Activated naive CD4-positive, alpha-beta T cell treated with anti-CD3 and anti-CD28 coated beads, Interleukin-2, amount 10 ng/mL, durations not matched to agents 7 days and 5 days (primary cell): ENCODE results near the gene SSC5D.
A peak's percentile ranks its signal among the peaks of the same experiment; 100 is the strongest.
"Not testable (repeated sequence)": the region's sequence is repeated elsewhere in the genome, so short reads cannot be mapped to it uniquely, and the experiment has no call there.

ENCODE experiments used
- CTCF ChIA-PET: fragments of 350-600 bp; sonication (Branson Sonifier 250); formaldehyde crosslinking; loops from one replicate; lab custom pipeline; 2021; ENCODE audit warnings: antibody characterized with exemption; lab: Charles Lee
- DNase-seq: peaks from one replicate; pipeline ENCODE4 v3.0.0-alpha.2; 2020
- H3K27ac Mint-ChIP-seq: one replicate; pipeline ENCODE4 v1.8.0; 2021; ENCODE audit warnings: mild to moderate bottlenecking, moderate library complexity, mixed read lengths
- H3K27me3 Mint-ChIP-seq: one replicate; pipeline ENCODE4 v1.8.0; 2021; ENCODE audit warnings: mild to moderate bottlenecking, mixed read lengths
- H3K36me3 Mint-ChIP-seq: one replicate; pipeline ENCODE4 v1.8.0; 2021; ENCODE audit warnings: mixed read lengths
- H3K4me1 Mint-ChIP-seq: one replicate; pipeline ENCODE4 v1.8.0; 2021; ENCODE audit warnings: mixed read lengths
- H3K4me3 Mint-ChIP-seq: one replicate; pipeline ENCODE4 v1.8.0; 2021; ENCODE audit warnings: mild to moderate bottlenecking, moderate library complexity, mixed read lengths
- H3K9me3 Mint-ChIP-seq: one replicate; pipeline ENCODE4 v1.8.0; 2021; ENCODE audit warnings: mixed read lengths

Gene SSC5D

GRCh38 chr19:55487924-55488687 lies at the start of gene SSC5D:
TSS of gene SSC5D (plus strand) at chr19:55488436. CDS start at chr19:55488590, 154 bp downstream.
- H3K27me3 Mint-ChIP-seq = peaks cover 58% of the 10 kb centered on the region
- no peaks in the 10 kb centered on the region for H3K36me3 Mint-ChIP-seq
- no peak within 1 kb of the TSS for H3K4me3 Mint-ChIP-seq
- DNase-seq = no peak
- peak within 1 kb of the TSS; percentile 71 for H3K27ac Mint-ChIP-seq
- H3K4me1 Mint-ChIP-seq = peaks cover 9% of the 10 kb centered on the region
- CTCF ChIA-PET = interaction anchor here (1.4 kb wide), 1 partner anchor 20 kb away, joined by 5 read pairs; no protein-coding TSS in a partner anchor
- H3K9me3 Mint-ChIP-seq = no peaks in the 10 kb centered on the region

DNA sequence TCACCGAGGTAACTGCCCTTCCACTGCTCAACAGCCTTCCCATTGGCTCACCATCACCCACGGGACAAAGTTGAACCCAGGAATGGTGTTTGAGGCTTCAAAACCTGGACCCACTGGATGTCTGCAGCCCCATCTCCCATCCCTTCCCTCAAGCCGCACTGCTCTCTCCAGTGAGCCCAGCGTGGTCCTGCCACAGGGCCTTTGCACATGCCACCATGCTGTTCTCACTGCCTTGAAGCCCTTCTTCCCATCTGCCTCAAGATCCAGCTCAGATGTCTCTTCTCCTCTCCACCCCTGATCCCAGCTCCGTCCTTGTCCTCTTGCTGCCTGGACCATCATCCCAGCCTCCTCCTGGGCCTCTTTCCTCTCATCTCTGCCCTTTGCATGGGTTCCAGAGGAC lies 49.2 kb upstream of the SSC5D start:
- Mint-ChIP-seq H3K4me3 (no peak overlapping the region), H3K4me1 (peaks cover 16% of the 10 kb centered on the region), H3K27me3 (peaks cover 77% of the 10 kb centered on the region), H3K27ac (peak overlapping the region; percentile 42), H3K36me3 (no peaks in the 10 kb centered on the region), H3K9me3 (no peaks in the 10 kb centered on the region)
- DNase-seq = no peak
- CTCF ChIA-PET = no interaction called here

- CTCF ChIA-PET = no interaction called here
- H3K27ac Mint-ChIP-seq = no peak overlapping the region
These were observed 47.7 kb upstream of the SSC5D start for GRCh38 chr19:55440411-55441105.

DNA sequence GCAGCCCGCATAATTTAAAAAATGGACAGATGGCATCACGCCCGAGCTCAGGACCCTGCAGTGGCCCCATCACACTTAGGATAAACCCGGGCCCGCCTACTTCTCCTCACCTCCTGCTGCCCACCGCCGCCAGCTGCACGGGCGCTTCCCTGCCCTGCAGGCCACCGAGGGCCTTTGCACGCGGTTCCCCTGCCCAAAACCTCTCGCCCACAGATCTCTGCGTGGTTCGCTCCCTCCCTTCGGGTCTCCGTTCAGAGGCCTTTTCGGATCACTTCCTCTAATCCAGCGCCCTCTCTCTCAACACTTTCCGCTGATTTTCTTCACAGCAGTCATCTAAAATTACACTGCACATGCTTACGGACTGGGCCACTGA lies 46.9 kb upstream of the SSC5D start:
- CTCF ChIA-PET = no interaction called here
- Mint-ChIP-seq H3K4me3 (no peak overlapping the region), H3K9me3 (no peaks in the 10 kb centered on the region), H3K27me3 (peaks cover 98% of the 10 kb centered on the region), H3K4me1 (peaks cover 16% of the 10 kb centered on the region), H3K27ac (peak overlapping the region; percentile 60), H3K36me3 (no peaks in the 10 kb centered on the region)
- DNase-seq = no peak

More at GRCh38 chr19:55440411-55441105, 47.7 kb upstream of the SSC5D start:
- H3K36me3 Mint-ChIP-seq = no peaks in the 10 kb centered on the region
- H3K27me3 Mint-ChIP-seq = peaks cover 92% of the 10 kb centered on the region
- H3K4me3 Mint-ChIP-seq = no peak overlapping the region
- no peaks in the 10 kb centered on the region for H3K9me3 Mint-ChIP-seq
- DNase-seq = no peak
- peaks cover 16% of the 10 kb centered on the region for H3K4me1 Mint-ChIP-seq

DNA sequence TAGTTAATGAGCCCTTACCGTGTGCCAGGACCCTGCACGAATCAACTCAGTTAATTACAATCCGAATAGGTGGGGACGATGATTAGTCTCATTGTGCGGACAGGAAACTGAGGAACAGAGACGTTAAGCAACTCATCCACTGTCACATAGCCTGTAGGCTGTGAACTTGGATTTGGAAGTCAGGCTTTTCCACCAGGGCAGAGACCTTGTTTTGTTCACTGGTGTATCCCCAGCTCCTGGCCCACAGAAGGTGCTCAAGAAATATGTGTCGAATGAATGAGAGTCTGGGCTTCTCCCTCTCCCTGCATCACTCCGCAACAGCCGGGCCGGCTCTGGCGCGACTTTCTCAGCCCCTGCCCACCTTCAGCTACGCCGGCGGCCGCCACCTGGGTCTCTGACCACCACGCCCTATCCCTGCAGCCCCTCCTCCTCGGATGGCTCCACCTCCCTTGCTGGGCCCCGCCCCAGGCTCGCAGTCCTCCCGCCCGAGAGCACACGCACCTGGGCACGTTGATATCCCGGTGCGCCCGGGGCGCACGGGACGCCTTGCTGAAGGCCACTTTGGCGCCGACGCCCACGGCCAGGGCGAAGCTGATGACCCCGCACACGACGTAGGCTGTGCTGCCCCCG lies 46.4 kb upstream of the SSC5D start:
- Mint-ChIP-seq H3K9me3 (no peaks in the 10 kb centered on the region), H3K4me1 (peaks cover 16% of the 10 kb centered on the region), H3K27ac (peak overlapping the region; percentile 60), H3K36me3 (no peaks in the 10 kb centered on the region), H3K27me3 (peaks cover 93% of the 10 kb centered on the region), H3K4me3 (no peak overlapping the region)
- no peak for DNase-seq
- CTCF ChIA-PET = no interaction called here

DNA sequence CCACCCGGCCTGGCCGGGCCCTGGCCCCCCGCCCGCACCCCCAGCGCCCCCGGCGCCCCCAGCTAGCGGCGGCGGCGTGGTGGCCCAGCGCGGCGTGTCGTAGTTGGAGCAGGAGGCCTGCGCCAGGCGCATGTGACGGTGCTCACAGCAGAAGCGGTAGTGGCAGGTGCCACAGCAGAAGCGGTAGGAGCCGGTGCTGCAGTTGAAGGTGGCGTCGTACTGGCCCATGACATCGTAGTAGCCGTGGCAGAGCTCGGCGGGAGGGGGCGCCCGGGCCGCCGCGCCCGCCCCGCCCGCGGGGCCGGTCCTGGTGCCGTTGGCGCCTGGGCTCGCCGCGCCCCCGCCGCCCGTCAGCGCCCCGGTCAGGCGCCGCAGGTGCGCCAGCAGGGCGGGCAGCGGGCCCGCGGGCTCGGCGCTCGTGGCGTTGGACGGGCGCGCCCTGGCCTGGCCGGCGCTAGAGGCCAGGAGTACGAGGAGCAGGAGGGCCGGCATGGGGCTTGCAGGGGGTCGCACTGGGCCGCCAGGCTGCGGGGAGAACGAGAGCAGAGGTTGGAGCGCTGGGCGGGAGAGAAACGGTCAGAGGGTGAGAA lies 45.8 kb upstream of the SSC5D start:
- no peak for DNase-seq
- Mint-ChIP-seq H3K27ac (no peak overlapping the region), H3K4me1 (peaks cover 16% of the 10 kb centered on the region), H3K9me3 (no peaks in the 10 kb centered on the region), H3K36me3 (no peaks in the 10 kb centered on the region), H3K4me3 (no peak overlapping the region), H3K27me3 (peaks cover 87% of the 10 kb centered on the region)
- CTCF ChIA-PET = no interaction called here

- DNase-seq = no peak
- no peaks in the 10 kb centered on the region for H3K9me3 Mint-ChIP-seq
- no peaks in the 10 kb centered on the region for H3K36me3 Mint-ChIP-seq
- H3K4me1 Mint-ChIP-seq = peaks cover 16% of the 10 kb centered on the region
- CTCF ChIA-PET = no interaction called here
- peaks cover 79% of the 10 kb centered on the region for H3K27me3 Mint-ChIP-seq
- H3K27ac Mint-ChIP-seq = no peak within 1 kb of the TSS
- no peak within 1 kb of the TSS for H3K4me3 Mint-ChIP-seq
These were observed 45.0 kb upstream of the SSC5D start, which contains the start of gene SHISA7 for GRCh38 chr19:55443045-55443823. TSS of gene SHISA7 (minus strand) at chr19:55443300. CDS start at chr19:55442863, 437 bp downstream.

GRCh38 chr19:55443824-55444480 lies 44.3 kb upstream of the SSC5D start:
- no peaks in the 10 kb centered on the region for H3K36me3 Mint-ChIP-seq
- CTCF ChIA-PET = no interaction called here
- no peak for DNase-seq
- no peak overlapping the region for H3K4me3 Mint-ChIP-seq
- H3K27ac Mint-ChIP-seq = no peak overlapping the region
- peaks cover 16% of the 10 kb centered on the region for H3K4me1 Mint-ChIP-seq
- H3K9me3 Mint-ChIP-seq = no peaks in the 10 kb centered on the region
- H3K27me3 Mint-ChIP-seq = peaks cover 72% of the 10 kb centered on the region

DNA sequence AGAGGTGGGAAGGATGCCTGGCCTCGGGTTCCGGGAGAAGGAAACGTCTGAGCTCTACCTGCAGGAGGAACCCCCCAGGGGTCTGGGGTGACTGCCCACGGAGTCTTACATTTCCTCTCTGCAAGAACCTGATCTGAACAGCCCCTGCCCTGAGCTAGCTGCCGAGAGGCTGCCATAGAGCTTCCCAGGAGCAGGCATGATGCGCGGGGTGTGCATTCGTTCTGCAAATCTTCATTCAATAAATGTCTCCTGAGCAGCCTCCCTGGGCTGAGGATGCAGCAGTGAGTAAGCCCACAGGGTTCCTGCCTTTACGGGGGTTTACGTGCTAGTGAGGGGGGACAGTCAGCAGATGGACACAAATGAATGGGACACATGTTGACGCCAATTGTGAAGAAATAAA lies 43.6 kb upstream of the SSC5D start:
- Mint-ChIP-seq H3K9me3 (no peaks in the 10 kb centered on the region), H3K27me3 (peaks cover 65% of the 10 kb centered on the region), H3K36me3 (no peaks in the 10 kb centered on the region), H3K4me3 (no peak overlapping the region), H3K4me1 (peaks cover 16% of the 10 kb centered on the region), H3K27ac (no peak overlapping the region)
- CTCF ChIA-PET = interaction anchor here (1.1 kb wide), 1 partner anchor 58 kb away, joined by 3 read pairs; no protein-coding TSS in a partner anchor
- DNase-seq = no peak

DNA sequence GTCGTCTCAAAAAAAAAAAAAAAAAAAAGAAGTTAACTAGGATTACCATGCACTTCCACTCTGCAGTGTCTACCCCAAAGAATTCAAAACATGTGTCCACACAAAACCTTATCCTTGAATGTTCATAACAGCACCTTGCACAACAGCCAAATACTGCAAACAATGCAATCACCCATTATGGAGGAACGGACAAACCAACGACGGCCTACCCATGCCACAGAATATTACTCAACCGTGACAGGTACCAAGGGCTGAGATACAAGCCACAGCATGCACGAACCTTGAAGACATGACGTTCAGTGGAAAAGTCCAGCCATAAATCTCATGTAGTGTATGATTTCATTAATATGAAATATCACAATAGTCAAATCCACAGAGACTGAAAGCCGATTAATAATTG lies 42.2 kb upstream of the SSC5D start:
- CTCF ChIA-PET = no interaction called here
- H3K27me3 Mint-ChIP-seq = peaks cover 60% of the 10 kb centered on the region
- no peak overlapping the region for H3K27ac Mint-ChIP-seq

DNA sequence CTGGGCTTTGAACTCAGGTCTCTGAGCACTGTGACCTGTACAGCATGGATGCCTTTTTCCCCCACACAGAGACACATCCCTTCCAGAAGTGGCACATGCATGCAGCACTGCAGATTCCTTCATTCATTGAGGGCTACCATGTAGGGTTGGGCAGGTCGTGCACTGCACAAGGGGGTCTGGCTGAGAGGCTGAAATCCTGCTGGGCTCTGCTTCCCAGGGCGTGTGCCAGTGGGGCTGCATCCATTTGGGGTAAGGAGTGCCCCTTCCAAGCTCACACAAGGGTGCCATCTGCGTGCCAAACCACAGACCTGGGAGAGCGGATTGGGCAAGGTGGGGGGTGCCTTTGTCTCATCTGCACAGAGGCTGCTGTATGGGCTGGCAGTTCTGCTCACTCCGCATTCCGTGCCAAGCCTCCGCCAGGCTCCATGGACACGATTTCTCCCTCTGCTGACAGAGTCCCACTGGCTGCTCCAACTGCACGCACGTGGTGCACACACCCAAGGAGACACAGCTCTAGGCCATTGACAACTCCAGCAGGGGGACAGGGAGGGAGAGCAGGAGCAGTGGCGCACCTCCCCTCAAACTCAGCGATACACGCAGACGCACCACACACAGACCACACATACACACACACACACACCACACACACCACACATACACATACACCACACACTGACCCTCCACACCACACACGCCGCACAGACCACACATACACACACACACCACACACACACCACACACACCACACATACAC lies 40.6 kb upstream of the SSC5D start:
- Mint-ChIP-seq H3K27ac (no peak overlapping the region), H3K4me1 (peaks cover 5% of the 10 kb centered on the region), H3K36me3 (no peaks in the 10 kb centered on the region), H3K27me3 (peaks cover 60% of the 10 kb centered on the region), H3K9me3 (no peaks in the 10 kb centered on the region), H3K4me3 (no peak overlapping the region)
- CTCF ChIA-PET = no interaction called here
- no peak for DNase-seq

More for the DNA sequence above, 42.2 kb upstream of the SSC5D start:
- no peak for DNase-seq
- H3K36me3 Mint-ChIP-seq = no peaks in the 10 kb centered on the region
- no peaks in the 10 kb centered on the region for H3K9me3 Mint-ChIP-seq
- peaks cover 12% of the 10 kb centered on the region for H3K4me1 Mint-ChIP-seq
- H3K4me3 Mint-ChIP-seq = no peak overlapping the region

DNA sequence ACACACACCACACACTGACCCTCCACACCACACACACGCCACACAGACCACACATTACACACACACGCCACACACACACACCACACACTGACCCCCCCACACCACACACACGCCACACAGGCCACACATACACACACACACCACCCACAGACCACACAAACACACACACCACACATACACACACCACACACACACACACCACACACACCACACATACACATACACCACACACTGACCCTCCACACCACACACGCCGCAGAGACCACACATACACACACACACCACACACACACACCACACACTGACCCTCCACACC lies 40.1 kb upstream of the SSC5D start:
- H3K36me3 Mint-ChIP-seq, DNase-seq, CTCF ChIA-PET, H3K27ac Mint-ChIP-seq, H3K4me1 Mint-ChIP-seq, H3K9me3 Mint-ChIP-seq, H3K4me3 Mint-ChIP-seq: not testable (repeated sequence)
- H3K27me3 Mint-ChIP-seq = peaks cover 60% of the 10 kb centered on the region

GRCh38 chr19:55449469-55449868 lies 38.8 kb upstream of the SSC5D start:
- no peak for DNase-seq
- H3K36me3 Mint-ChIP-seq = peaks cover 3% of the 10 kb centered on the region
- peaks cover 58% of the 10 kb centered on the region for H3K27me3 Mint-ChIP-seq
- CTCF ChIA-PET = no interaction called here
- no peak overlapping the region for H3K4me3 Mint-ChIP-seq
- H3K27ac Mint-ChIP-seq = no peak overlapping the region
- no peaks in the 10 kb centered on the region for H3K9me3 Mint-ChIP-seq
- H3K4me1 Mint-ChIP-seq = peaks cover 6% of the 10 kb centered on the region
